MCF 10A (cell line): ENCODE data around the gene MAN1A1. TPM values are rescaled to one million over a fixed set of nuclear protein-coding genes. Genes with fewer than 3 reads are reported as not detected.
"Not testable (repeated sequence)": the region's sequence is repeated elsewhere in the genome, so short reads cannot be mapped to it uniquely, and the experiment has no call there.

Experiments used
- BruUV-seq: library from RNA; stranded (reverse); fragments of 400-500 nt; replicated peaks from 2 replicates; lab custom pipeline; 2021; lab: Mats Ljungman, UMichigan
- CTCF ChIA-PET: fragments of 300-600 bp; sonication (Branson Sonifier 250); formaldehyde crosslinking; extraction: SDS; loops from one replicate; lab custom pipeline; 2021; ENCODE audit warnings: antibody characterized with exemption, inconsistent platforms; lab: Yijun Ruan, JAX
- POLR2A ChIA-PET: fragments of 300-600, 350-650 bp; sonication (Branson Sonifier 250); formaldehyde crosslinking; extraction: SDS; loops from one replicate; lab custom pipeline; 2020; ENCODE audit warnings: antibody characterized with exemption, inconsistent platforms; lab: Yijun Ruan, JAX
- DNase-seq: peaks from one replicate; pipeline ENCODE4 v3.0.0-alpha.2; 2018; ENCODE audit not compliant: unreplicated experiment
- H3K27ac Mint-ChIP-seq: one replicate; pipeline ENCODE4 v1.8.0; 2022; ENCODE audit warnings: mild to moderate bottlenecking, low read depth, mixed read lengths; ENCODE audit not compliant: unreplicated experiment
- H3K27me3 Mint-ChIP-seq: one replicate; pipeline ENCODE4 v1.8.0; 2022; ENCODE audit warnings: mixed read lengths; ENCODE audit not compliant: insufficient read depth, unreplicated experiment
- H3K36me3 Mint-ChIP-seq: one replicate; pipeline ENCODE4 v1.8.0; 2022; ENCODE audit warnings: mild to moderate bottlenecking, moderate library complexity, mixed read lengths; ENCODE audit not compliant: insufficient read depth, unreplicated experiment
- H3K4me1 Mint-ChIP-seq: one replicate; pipeline ENCODE4 v1.8.0; 2022; ENCODE audit warnings: mixed read lengths; ENCODE audit not compliant: insufficient read depth, unreplicated experiment
- H3K4me3 Mint-ChIP-seq: one replicate; pipeline ENCODE4 v1.8.0; 2022; ENCODE audit warnings: mild to moderate bottlenecking, moderate library complexity, mixed read lengths; ENCODE audit not compliant: unreplicated experiment
- H3K9me3 Mint-ChIP-seq: one replicate; pipeline ENCODE4 v1.8.0; 2022; ENCODE audit warnings: mixed read lengths; ENCODE audit not compliant: unreplicated experiment
- intact Hi-C: fragments of 100-400 bp; cut with micrococcal nuclease; formaldehyde crosslinking; loops from 2 replicates; pipeline ENCODE4 v1.14.1; 2022
- total RNA-seq: library from RNA; stranded (reverse); gene quantifications from 2 replicates; pipeline ENCODE4 v1.2.3, GENCODE V29; 2022
- TF ChIP-seq, protein P1 (sequence below): fragments of 200-600 bp; IDR thresholded peaks from one replicate; pipeline ENCODE4 v1.8.0; 2022; ENCODE audit warnings: antibody characterized with exemption, mild to moderate bottlenecking; ENCODE audit not compliant: unreplicated experiment

Gene MAN1A1
- total RNA-seq, 1 experiment from 2014 or later, result 1.3 TPM

DNA sequence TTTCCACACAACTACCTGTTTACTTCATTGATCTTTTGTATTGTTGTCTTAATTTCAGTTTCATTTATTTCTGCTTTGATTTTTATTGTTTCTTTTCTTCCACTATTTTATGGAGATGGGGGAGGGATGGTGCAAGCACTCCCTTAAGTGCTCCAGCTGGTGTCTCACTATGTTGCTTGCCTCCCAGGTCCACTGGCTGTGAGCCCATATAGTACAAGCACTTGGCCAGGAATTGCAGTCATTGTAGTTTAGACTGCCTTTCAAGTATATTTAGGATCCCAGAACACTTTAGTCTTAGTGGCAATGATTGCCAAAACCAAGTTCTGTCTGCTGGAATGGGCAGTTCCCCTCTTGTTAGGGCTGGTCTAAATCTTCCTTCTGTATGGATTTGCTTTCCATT, 34.9 kb upstream of the MAN1A1 start:
- ChIA-PET CTCF (interaction anchor here (0.6 kb wide), 1 partner anchor 218 kb away, joined by 3 read pairs; no protein-coding TSS in a partner anchor), POLR2A (no interaction called here)
- H3K27me3 Mint-ChIP-seq, result no peaks in the 10 kb centered on the region
- no peak for DNase-seq
- no peak overlapping the region for H3K27ac Mint-ChIP-seq
- peaks cover 9% of the 10 kb centered on the region for H3K9me3 Mint-ChIP-seq
- TF ChIP-seq, protein P1, sequence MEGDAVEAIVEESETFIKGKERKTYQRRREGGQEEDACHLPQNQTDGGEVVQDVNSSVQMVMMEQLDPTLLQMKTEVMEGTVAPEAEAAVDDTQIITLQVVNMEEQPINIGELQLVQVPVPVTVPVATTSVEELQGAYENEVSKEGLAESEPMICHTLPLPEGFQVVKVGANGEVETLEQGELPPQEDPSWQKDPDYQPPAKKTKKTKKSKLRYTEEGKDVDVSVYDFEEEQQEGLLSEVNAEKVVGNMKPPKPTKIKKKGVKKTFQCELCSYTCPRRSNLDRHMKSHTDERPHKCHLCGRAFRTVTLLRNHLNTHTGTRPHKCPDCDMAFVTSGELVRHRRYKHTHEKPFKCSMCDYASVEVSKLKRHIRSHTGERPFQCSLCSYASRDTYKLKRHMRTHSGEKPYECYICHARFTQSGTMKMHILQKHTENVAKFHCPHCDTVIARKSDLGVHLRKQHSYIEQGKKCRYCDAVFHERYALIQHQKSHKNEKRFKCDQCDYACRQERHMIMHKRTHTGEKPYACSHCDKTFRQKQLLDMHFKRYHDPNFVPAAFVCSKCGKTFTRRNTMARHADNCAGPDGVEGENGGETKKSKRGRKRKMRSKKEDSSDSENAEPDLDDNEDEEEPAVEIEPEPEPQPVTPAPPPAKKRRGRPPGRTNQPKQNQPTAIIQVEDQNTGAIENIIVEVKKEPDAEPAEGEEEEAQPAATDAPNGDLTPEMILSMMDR, result no peak
- intact Hi-C loops, result no loop called here
- no peaks in the 10 kb centered on the region for H3K4me1 Mint-ChIP-seq
- no peak overlapping the region for H3K4me3 Mint-ChIP-seq
- BruUV-seq, result no TSS peak
- no peaks in the 10 kb centered on the region for H3K36me3 Mint-ChIP-seq

DNA sequence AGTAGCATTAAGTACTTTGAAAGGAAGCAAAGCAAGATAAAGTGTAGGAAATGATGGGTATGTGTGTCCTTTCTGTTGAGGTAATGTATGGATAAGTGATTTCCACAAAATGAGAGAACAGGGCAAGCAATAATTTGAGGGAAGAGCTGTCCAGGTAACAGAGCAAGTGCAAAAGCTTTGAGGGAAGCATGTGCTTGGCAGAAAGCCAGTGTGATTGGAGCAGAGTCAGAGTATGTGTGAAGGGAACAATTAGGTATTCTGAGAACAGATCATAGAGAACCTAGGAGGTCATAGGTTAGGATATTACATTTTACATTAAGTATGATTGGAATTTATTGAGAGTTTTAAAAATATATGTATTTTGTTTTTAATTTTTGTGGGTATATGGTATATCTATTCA, 30.2 kb upstream of the MAN1A1 start:
- peak; percentile 9 for DNase-seq
- H3K4me3 Mint-ChIP-seq, result no peak overlapping the region
- BruUV-seq, result no TSS peak
- no peaks in the 10 kb centered on the region for H3K36me3 Mint-ChIP-seq
- CTCF ChIA-PET, result interaction anchor here (0.7 kb wide), 1 partner anchor 622 kb away, joined by 3 read pairs; no protein-coding TSS in a partner anchor
- POLR2A ChIA-PET, result no interaction called here
- intact Hi-C loops, result no loop called here
- H3K9me3 Mint-ChIP-seq, result no peaks in the 10 kb centered on the region
- no peaks in the 10 kb centered on the region for H3K4me1 Mint-ChIP-seq
- H3K27ac Mint-ChIP-seq, result no peak overlapping the region
- no peaks in the 10 kb centered on the region for H3K27me3 Mint-ChIP-seq
- TF ChIP-seq, protein P1, result no peak

DNA sequence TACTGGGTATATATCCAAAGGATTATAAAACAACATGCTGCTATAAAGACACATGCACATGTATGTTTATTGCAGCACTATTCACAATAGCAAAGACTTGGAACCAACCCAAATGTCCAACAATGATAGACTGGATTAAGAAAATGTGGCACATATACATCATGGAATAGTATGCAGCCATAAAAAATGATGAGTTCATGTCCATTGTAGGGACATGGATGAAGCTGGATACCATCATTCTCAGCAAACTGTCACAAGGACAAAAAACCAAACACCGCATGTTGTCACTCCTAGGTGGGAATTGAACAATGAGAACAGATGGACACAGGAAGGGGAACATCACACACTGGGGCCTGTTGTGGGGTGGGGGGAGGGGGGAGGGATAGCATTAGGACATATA, 27.5 kb upstream of the MAN1A1 start:
- H3K36me3 Mint-ChIP-seq, H3K27ac Mint-ChIP-seq, H3K4me3 Mint-ChIP-seq, intact Hi-C loops, CTCF ChIA-PET, DNase-seq, H3K9me3 Mint-ChIP-seq, H3K4me1 Mint-ChIP-seq, POLR2A ChIA-PET, H3K27me3 Mint-ChIP-seq, BruUV-seq: not testable (repeated sequence)

DNA sequence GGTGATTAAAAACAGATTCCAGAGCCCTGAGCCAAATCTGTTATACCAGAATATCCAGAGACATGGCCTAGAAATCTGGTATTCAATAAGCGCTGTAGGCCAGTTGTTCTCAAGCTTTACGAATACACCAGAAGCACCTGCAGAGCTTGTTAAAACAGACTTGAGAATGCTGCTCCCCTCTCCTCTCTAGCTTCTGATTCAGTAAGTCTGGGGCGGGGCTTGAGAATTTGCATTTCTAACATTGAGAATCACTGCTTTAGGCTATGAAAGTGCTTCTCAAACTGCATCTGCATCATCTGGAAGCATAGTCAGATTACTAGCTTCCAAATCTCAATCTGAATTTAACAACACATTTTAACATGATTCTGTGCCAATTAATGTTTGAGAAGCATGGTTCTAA, 20.5 kb upstream of the MAN1A1 start:
- Mint-ChIP-seq H3K27ac (no peak overlapping the region), H3K27me3 (no peaks in the 10 kb centered on the region), H3K4me3 (no peak overlapping the region), H3K4me1 (no peaks in the 10 kb centered on the region), H3K9me3 (peaks cover 5% of the 10 kb centered on the region), H3K36me3 (no peaks in the 10 kb centered on the region)
- intact Hi-C loops, result no loop called here
- BruUV-seq, result no TSS peak
- POLR2A ChIA-PET, result no interaction called here
- CTCF ChIA-PET, result no interaction called here
- DNase-seq, result no peak
- TF ChIP-seq, protein P1, result no peak

DNA sequence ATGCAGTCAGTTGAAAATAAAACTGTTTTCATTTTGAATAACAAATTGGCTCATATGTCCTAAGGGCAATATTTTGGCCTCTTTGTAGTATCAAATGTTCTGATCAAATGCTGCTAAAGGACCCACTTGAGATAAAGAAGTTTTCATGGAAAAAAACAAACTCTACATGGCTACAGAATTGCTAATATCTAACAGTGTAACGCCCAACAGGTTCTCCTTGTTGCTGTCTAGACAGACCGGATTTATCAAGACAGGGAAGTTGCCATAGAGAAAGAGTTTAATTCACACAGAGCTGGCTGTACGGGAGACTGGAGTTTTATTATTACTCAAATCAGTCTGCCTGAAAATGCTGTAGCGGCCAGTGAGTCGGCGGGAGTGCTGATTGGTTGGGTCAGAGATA, 19.4 kb upstream of the MAN1A1 start:
- TF ChIP-seq, protein P1, result no peak
- POLR2A ChIA-PET, result no interaction called here
- Mint-ChIP-seq H3K4me3 (no peak overlapping the region), H3K9me3 (peaks cover 8% of the 10 kb centered on the region), H3K4me1 (no peaks in the 10 kb centered on the region), H3K36me3 (no peaks in the 10 kb centered on the region), H3K27ac (no peak overlapping the region), H3K27me3 (no peaks in the 10 kb centered on the region)
- CTCF ChIA-PET, result interaction anchor here (1.0 kb wide), 1 partner anchor 11 kb away, joined by 3 read pairs; no protein-coding TSS in a partner anchor
- DNase-seq, result no peak
- no TSS peak for BruUV-seq
- intact Hi-C loops, result no loop called here
